Hematopoietic multipotent progenitor cell treated with erythropoietin and hydrocortisone succinate and interleukin-3 and kit ligand, for 15 days (in vitro differentiated cells): ENCODE results near the gene STK32B.

ENCODE experiments used
- DNase-seq: peaks from one replicate; pipeline ENCODE4 v3.0.0-alpha.2; 2015; ENCODE audit warnings: low spot score

Gene STK32B

DNA sequence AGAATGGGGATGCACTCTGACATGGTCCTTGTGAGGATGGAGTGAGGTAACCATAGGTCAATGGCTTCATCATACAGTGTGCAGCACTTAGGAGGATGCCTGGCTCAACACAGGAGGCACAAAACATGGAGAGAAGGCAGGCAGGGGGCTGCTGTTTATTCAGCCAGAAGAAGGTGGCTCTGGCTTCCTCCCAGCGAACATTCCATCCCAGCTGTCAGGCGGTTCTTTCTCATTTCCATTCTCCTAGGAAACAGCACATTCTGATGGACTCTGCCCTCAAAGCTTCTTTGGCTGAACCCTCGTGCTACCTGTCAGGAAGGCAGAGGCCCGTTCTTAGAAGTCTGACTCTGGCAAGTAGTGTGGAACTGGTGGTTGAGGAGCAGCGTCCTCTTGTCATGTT, 18.6 kb downstream of the STK32B start:
- no peak for DNase-seq

DNA sequence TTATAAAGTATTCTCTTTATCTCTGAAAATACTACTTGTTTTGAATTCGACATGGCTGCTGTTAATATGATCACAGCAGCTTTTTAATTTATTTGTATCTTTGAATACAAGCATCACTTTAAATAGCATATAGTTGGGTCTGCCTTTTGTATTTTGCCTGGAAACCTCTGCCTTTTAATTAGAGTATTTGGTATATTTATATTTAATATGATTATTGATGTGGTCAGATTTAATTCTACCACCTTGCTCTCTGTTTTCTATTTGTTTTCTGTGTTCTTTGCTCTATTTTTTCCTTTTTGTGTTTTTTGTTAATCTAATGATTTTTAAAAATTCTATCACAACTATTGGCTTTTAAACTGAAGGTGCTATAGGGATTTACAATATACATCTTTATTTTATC, 21.7 kb downstream of the STK32B start:
- DNase-seq, result no peak

DNA sequence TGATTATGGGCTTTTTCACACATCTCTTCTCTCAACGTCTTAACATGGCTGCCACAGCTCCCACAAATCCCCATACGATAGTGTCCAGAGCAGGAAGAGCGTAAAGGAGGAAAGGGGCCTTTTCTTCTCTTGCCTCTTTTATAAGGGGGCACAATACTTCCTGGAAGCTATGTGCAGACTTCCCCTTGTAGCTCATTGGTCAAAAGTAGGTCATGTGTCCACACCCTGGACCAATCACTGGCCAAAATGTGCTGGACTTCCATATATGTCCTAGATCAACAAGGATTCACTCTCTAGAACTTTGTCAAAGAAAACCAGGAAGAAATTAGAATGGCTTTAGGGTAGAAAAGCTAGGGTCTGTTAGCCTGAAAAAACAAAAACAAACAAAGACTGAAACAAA, 26.7 kb downstream of the STK32B start:
- no peak for DNase-seq

DNA sequence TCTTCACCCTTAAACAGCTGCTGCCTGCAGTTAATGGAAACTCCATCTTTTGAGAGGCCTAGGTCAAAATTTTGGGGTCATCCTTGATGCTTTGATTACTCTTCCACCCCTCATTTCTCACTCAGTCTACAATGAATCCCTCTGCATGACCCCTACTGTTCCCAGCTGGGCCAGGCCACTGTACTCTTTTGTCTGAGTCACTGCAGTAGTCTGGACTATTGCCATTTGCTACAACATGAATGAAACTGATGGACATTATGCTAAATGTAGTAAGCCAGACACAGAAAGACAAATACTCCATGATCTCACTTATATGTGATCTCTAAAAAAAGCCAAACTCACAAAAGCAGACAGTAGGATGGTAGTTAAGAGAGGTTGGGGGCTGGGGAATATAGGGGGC, 28.3 kb downstream of the STK32B start:
- no peak for DNase-seq

DNA sequence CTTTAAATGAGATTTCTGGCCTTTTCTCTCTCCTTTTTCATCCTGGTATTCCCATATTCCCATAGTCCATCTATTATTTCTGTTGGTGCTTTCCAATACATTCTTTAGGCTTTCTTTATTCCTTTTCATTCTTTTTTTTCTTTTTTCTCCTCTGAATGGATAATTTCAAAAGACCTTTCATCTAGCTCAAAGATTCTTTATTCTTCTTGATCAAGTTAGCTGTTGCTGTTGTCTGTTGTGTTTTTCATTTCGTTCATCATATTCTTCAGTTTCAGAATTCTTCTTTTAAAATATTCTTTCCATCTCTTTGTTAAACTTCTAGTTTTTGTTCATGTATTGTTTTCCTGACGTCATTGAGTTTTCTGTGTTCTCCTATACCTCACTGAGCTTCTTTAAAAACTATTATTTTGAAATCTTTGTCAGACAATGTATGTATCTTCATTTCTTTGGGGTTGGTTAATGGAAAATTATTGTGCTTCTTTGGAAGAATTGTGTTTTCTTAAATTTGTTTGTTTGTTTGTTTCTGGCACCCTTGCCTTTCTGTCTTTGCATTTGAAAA, 30.2 kb downstream of the STK32B start:
- DNase-seq, result no peak

DNA sequence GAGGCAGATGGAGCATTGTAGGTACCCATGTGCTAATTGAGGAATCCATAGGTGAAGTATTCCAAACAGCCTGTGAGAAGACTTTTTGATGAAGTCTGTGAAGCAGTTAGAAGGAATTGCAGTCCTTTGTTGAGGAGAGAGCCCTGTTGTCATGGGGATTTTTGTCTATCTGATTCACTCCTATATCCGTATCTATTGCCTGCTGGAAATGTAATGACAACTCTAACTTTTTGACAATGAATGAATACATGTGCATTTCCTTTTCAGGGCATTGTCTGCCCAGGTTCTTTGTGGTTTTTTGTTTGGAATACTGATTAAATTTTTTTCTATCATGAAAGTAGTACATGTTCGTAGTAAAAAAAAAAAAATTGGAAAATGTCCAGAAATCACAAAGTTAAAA, 31.1 kb downstream of the STK32B start:
- DNase-seq, result no peak

DNA sequence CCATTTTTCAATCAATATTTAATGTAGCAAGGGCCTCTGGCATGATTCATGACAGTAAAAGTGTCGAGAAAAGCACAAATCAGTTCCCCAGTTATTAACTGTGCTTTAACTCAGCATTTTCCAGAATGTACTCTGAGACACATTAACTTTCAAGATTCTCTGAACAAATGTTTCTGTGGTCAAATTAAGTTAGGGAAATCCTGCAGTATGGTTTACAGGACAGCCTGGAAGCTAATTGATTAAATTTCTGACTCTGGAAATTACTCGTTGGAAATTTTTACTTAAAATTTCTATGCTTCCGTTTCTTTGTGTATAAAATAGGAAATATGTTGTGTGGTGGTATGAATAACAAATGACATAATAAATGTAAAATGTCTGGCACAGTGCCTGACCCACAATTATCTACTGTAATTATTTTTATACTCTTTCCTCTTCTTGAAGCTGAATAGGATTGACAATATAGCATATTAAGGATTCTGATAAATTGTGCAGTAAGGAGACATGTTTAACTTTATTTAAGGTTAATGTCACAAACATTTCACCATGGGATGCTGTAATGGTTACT, 33.7 kb downstream of the STK32B start:
- no peak for DNase-seq

DNA sequence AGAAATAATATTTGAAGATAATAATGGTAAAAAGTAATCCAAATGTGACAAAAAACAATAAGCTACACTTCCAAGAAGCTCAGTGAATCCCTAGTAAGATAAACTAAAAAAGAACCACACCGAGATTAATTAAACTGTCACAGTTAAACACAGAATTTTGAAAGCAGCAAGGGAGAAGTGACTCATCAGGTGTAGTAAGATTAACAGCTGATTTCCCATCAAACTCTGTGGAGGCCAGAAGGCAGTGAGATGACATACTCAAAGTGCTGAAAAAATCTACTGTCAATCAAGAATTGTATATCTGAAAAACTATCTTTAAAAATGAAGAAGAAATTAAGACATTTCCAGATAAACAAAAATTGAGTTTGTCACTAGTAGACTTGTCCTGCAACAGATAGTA, 35.3 kb downstream of the STK32B start:
- no peak for DNase-seq

DNA sequence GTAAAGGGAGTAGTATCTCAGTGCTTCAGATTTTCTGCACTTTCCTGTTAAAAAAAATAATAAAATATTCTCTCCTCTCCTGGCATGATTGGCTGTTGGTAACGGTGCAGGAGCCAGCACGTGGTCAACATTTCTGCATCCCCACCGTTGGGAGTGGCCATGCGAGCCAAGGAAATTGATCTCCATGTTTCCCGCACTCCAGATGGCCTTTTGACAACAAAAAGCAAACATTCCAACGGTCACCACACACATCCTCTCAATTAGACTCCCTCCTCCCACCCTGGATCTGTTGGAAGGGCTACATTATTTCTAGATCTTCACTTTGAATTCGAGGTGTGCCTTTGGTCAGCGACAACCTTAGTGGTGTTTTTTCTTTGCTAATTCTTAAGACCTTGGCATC, 45.0 kb downstream of the STK32B start:
- DNase-seq, result no peak

DNA sequence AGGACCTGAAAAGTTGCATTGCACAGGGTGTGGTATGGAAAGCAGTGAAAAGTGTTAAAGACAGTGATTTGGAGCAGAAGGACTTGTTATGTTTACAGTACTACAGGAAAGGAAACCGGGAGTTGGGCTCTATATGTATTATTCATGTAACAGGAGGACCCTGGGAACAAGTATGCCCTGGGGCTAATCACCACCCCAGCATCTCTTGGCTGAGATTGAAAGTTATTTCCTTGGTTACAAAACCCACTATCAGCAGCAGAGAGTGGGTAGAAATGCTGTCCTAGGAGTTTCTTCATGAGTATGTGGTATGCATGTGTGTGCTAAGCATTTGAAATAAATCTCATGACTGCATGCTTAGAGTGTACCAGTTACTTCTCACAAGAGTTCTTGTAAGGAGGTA, 46.9 kb downstream of the STK32B start:
- DNase-seq, result no peak

DNA sequence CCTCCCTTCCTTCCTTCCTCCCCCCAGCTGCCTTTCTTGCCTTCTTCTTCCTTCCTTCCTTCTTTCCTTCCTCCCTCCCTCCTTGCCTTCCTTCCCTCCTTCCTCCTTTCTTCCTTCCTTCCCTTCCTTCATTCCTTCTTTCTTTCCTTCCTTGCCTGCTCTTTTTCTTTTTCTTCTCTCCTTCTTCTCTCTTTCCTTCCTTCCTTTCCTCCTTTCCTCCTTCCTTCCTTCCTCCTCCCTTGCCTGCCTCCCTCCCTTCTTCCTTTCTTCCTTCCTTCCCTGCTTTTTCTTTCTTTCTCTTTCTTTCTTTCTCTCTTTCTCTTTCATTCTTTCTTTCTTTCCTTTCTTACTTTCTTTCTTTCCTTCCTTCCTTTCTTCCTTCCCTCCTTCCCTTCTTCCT, 49.1 kb downstream of the STK32B start:
- DNase-seq, result no peak

DNA sequence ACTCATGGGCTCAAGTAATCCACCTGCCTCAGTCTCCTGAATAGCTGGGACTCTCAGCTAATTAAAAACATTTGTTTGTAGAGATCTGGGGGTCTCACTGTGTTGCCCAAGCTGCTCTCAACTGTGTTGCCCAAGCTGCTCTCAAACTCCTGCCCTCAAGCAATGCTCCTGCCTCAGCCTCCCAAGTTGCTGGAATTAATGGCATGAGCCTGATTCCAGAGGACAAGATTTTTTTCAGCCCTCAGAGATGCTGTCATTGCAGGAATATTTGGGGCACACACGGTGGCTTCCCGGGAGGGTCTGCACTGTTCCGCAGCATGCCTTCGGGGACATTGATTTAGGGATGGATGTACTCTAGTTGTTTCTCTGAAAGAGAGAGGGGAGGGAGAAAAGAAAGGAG, 49.7 kb downstream of the STK32B start:
- no peak for DNase-seq

DNA sequence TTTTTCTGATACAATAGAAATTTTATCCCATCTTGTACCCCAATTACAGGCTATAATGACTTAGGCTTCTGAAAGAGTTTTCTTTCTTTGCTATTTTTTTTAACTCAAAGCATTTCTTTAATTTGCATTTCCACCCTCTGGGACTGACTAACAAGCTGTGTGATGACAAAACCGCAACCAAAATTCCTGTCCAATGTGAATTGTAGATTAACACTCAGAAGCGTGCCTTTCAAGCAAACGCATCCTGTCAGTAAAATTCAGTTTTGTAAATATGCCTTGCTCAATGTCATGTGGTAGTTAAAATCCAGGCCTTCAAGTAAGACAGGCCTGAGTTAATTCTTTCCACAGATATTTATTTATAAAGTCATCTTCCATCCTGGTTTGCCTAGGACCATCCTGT, 50.3 kb downstream of the STK32B start:
- no peak for DNase-seq

DNA sequence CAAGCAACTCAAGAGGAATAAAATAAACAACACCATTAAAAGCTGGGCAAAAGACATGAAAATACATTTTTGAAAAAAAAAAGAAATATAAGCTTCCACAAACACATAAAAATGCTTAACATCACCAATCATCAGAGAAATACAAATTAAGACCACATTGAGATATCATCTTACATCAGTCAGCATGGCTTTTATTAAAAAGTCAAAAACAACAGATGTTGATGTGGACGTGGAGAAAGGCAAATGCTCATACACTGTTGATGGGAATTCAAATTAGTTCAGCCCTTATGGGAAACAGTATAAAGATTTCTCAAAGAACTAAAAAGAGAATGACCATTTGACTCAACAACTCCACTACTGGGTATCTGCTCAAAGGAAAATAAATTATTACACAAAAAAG, 59.6 kb downstream of the STK32B start:
- no peak for DNase-seq

DNA sequence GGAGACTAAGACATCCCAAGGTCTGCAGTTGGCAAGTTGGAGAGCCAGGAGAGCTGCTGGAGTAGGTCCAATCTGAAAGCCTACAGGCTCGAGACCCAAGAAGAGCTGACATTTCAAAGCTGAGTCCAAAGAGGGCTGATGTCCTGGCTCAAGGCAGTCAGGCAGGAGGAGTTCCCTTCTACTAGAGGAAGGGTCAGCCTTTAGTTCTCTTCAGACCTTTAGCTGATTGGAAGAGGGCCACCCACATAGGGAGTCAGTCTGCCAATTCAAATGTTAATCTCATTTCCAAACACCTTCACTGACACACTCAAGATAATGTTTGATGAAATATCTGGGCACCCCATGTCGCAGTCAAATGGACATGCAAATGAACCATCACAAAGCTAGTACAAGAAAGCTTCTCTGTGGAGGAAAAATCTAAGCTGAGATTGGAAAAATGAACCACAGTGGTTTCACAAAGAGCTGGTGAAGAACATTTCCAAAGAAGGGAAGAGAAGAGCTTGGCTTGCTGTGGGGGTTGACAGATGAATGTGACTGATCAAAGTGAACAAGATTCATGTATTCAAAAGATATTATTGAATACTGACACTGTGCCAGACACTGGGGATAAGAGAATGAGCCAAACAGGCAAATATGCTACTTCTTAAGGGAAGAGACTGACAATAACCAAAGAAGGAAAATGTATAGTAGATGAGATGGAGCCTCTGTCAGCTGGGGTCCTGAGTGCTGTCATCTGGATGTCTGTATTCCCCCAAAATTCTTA, 61.2 kb downstream of the STK32B start:
- DNase-seq, result no peak

DNA sequence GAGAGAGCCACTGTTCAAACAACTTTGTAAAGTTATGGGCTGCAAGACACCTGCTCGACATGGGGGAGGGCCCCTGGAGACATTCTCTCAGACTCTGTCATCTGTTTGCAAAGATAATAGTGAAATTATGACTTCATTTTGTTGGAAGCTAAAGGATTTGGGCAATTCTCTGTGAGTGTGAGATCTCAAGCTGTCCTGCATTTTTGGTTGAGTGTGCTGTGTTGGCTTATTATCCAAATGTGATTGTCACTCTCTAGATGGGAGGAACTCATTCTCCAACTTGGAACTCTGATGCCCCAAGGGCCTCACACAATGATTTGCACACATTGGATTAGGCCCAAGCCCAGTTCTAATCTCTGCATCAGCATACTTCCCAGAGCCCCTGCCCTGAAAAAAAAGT, 63.7 kb downstream of the STK32B start:
- no peak for DNase-seq

DNA sequence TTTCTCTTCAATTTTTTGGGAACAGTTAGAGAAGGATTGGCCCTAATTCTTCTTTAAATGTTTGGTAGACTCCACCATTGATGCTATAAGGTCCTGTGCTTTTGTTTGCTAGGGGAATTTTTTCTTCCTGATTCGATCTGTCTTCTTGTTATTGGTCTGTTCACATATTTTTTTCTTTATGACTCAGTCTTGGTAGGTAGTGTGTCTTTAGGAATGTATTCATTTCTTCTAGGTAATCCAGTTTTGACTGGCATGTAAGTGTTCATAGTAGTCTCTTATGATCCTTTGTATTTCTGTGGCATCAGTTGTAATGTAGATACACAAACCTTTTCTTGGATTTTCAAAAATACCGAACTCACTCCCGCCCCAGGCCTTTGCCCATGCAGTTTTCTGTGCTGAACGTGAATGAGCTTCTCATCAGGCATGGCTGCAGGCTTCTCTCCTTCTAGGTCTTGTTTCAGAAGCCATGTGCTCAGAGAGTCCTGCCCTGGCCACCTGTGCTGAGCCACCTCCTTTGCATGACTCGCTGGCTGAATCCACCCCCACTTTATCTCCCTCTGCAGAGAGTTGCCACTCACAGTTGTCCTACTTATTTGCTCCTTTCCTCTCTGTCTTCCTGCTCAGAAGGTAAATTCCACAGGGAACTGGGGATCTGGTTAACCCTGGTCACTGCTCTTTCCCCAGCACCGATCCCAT, 67.0 kb downstream of the STK32B start:
- DNase-seq, result no peak

DNA sequence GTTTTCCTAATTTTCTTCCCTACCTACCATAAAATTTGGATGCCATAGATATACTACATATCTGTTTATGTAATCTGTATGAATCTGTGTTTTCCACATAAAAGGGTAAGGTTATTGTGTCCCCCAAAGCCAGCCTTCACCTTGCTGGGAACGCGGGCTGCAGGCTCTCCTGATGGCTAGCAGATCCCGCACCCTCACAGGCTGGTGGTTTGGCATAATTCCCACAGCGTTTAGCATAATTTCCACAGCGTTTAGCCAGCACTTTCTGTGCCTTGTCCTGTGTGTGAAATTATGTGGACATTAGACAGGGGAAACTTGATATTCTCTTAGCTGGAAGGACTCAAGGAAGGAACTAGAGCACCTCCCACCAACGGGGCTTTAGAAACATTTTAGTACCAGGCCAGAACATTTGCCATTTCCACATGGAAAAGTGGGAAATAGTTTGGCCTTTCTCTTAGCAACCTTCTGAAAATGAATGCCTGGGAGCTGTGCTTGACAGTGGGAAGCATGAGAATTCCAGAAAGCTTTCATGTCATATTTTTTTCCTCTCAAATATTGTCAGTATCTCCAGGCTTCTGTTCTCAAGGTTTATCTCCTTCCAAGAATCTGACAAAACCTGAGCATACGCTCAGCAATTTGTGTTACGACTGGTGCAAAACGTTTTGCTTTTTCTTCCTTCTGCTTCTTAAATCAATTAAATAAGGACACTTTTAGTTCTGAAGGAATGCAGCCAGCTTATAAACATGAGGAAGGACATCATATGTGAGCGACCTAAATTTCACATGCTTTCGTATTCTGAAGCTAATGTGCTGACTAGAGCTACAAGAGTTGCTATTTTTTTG, 67.9 kb downstream of the STK32B start:
- DNase-seq, result no peak

DNA sequence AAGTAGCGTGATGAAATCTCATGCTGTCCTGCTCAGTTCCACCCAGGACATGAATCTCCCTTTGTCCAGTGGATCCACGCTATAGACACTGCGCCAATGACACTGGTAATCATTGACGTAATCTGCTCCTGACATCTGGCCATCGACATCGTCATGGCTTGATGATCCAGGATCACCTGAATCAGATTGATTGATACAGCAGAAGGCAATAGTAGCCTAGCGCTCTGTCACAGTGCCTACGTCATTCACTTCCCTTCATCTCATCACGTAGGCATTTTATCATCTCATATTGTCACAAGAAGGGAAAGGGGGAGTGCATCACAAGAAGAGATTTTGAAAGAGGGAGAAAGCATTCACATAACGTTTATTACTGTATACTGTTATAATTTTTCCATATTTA, 68.8 kb downstream of the STK32B start:
- DNase-seq, result no peak

DNA sequence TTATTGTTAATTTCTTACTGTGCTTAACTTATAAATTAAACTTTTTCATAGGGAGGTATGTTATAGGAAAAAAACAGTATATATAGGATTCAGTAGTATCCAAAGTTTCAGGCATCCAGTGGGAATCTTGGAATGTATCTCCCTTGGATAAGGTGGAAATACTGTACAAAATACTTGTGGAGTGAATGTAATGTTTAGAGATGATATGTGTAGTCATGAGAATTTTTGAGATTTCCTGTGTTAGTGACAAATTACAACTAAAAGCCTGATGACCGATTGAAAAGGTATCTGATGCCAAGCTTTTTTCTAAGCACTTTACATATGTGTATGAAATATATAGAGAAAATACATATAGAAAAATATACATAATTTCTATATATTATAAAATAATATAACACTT, 69.2 kb downstream of the STK32B start:
- DNase-seq, result no peak

DNA sequence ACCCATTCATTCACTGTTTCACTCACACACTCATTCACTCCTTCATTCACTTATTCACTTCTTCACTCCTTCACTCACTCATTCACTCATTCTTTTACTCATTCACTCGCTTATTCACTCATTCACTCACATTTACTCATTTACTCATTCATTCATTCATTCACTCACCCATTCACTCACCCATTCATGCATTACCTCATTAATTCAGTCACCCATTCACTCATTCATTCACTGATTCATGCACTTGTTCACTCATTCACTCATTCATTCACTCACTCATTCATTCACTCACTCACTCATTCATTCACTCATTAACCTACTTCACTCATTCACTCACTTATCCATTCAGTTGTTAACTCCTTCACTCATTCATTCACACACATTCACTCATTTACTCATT, 70.8 kb downstream of the STK32B start:
- no peak for DNase-seq

DNA sequence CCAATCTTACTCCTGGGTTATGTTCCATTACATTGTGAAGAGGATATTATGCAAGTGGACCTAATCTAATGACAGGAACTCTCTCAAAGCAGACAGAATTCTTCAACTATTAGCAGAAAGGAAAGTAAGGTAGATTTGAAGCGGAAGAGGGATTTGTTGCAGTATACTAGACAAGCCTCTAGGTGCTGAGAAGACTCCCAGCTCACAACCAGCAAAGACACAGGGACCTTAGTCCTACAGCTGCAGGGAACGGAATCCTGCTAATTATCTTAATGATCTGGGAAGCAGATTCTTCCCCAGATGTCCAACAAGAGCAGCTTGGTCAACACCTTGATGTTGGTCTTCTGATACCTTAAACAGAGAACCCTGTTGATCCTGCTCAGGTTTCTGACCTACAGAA, 73.6 kb downstream of the STK32B start:
- no peak for DNase-seq
